Measurements from ENCODE around the gene ZNF280A.
"Not testable (repeated sequence)": the region's sequence is repeated elsewhere in the genome, so short reads cannot be mapped to it uniquely, and the experiment has no call there.

The ZNF280A gene

GRCh38 chr22:22478470-22478869 is 41.6 kb downstream of the ZNF280A start:
- no peak for DNase-seq (ENCODE audit: extremely low read depth, low read depth)
- TF ChIP-seq CTCF (IDR thresholded peaks at IDR 0.05; ENCODE audit: low read depth, low read length) = no peak

GRCh38 chr22:22474733-22475132 is 45.3 kb downstream of the ZNF280A start:
- TF ChIP-seq CTCF (IDR thresholded peaks at IDR 0.05; ENCODE audit: low read depth, low read length) = no peak
- no peak for DNase-seq (ENCODE audit: extremely low read depth, low read depth)

GRCh38 chr22:22471104-22471503 is 49.0 kb downstream of the ZNF280A start:
- not testable (repeated sequence) for DNase-seq (ENCODE audit: extremely low read depth, low read depth)

- TF ChIP-seq CTCF (IDR thresholded peaks at IDR 0.05; ENCODE audit: low read depth, low read length) = no peak
- DNase-seq (ENCODE audit: extremely low read depth, low read depth) = no peak
Observed at GRCh38 chr22:22469527-22469926, 50.5 kb downstream of the ZNF280A start.

GRCh38 chr22:22468794-22469469 is 51.1 kb downstream of the ZNF280A start:
- not testable (repeated sequence) for DNase-seq (ENCODE audit: extremely low read depth, low read depth)

GRCh38 chr22:22467112-22467511 is 53.0 kb downstream of the ZNF280A start:
- DNase-seq (ENCODE audit: extremely low read depth, low read depth) = no peak
- no peak for TF ChIP-seq CTCF (IDR thresholded peaks at IDR 0.05; ENCODE audit: low read depth, low read length)

GRCh38 chr22:22465782-22466181 is 54.3 kb downstream of the ZNF280A start:
- no peak for DNase-seq (ENCODE audit: extremely low read depth, low read depth)
- TF ChIP-seq CTCF (IDR thresholded peaks at IDR 0.05; ENCODE audit: low read depth, low read length) = no peak

GRCh38 chr22:22465094-22465602 is 54.9 kb downstream of the ZNF280A start:
- no peak for TF ChIP-seq CTCF (IDR thresholded peaks at IDR 0.05; ENCODE audit: low read depth, low read length)
- DNase-seq (ENCODE audit: extremely low read depth, low read depth) = no peak
